ENCODE results near the gene MYO7B.
A peak's percentile ranks its signal among the peaks of the same experiment; 100 is the strongest.
"Not testable (repeated sequence)": the region's sequence is repeated elsewhere in the genome, so short reads cannot be mapped to it uniquely, and the experiment has no call there.

MYO7B gene

DNA sequence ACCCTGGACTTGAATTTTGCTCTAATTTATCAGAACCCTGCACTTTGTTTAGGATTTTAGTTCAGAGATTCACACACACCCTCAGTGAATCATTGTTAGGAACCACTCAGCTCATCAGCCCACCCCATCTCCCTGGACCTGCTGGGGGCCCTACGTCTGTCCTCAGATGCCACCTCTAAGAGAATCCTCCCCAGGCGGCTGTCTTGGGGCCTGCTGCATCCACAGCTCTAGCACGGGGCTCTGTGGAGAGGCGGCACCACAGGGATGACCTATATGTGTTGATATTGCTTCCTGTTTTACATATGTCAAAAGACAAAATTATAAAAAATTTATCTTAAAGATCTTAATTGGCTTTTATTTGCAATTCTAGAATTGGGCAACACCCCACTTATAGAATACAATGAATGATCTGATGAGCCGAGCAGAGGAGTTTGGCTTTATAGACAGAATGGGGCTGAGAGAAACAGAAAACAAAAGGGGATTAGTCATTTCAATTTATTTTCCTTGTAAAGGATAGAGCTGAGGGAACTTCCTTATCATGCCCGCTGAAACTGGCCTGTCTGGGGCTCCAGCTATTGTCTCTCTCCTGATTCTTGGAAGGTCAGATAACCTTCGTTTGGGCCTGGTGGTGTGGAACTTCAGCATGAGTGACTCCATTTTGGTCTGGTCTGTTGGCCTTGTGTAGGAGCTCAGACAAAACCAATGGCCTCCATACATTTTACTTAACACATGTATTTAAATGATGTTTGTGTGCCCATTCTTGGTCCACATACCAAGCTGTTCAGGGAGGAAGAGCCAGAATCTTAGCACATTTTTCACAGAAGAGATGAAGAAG, 1.4 kb downstream of the MYO7B start:
- Histone ChIP-seq H4K5ac (ENCODE audit: low read length) (no peak overlapping the region), H3K4ac (ENCODE audit: low read depth, low read length) (no peak overlapping the region), H2BK5ac (ENCODE audit: low read length) (no peak overlapping the region), H3K4me3 (ENCODE audit: low read length) (no peak overlapping the region), H3K4me1 (ENCODE audit: control insufficient read depth, low read depth, low read length) (peaks cover under 1% of the 10 kb centered on the region), H3K36me3 (ENCODE audit: control insufficient read depth, insufficient read depth, low read length) (no peaks in the 10 kb centered on the region), H2BK120ac (ENCODE audit: low read depth, low read length) (no peak overlapping the region), H2BK15ac (replicated peaks; ENCODE audit: low read depth) (no peak overlapping the region), H3K9ac (ENCODE audit: low read length) (no peak overlapping the region), H3K23ac (ENCODE audit: low read length) (no peak overlapping the region), H2AK5ac (ENCODE audit: low read length) (no peak overlapping the region), H3K27ac (ENCODE audit: low read depth, low read length) (no peak overlapping the region), H3K27me3 (ENCODE audit: insufficient read depth, low read length, poor library complexity) (no peaks in the 10 kb centered on the region), H4K8ac (ENCODE audit: low read depth, low read length) (no peak overlapping the region), H3K79me2 (ENCODE audit: control insufficient read depth, insufficient read depth, low read length) (no peaks in the 10 kb centered on the region), H3K79me1 (ENCODE audit: low read length) (no peaks in the 10 kb centered on the region), H3K18ac (ENCODE audit: low read length) (no peak overlapping the region), H3K56ac (ENCODE audit: low read length) (no peak overlapping the region), H3K4me2 (ENCODE audit: low read length) (no peak overlapping the region)
- WGBS (ENCODE audit: extremely low coverage, insufficient coverage, low lambda C conversion rate), result no CpG with 5 or more reads among the region's 7 CpGs
- no peak for DNase-seq

DNA sequence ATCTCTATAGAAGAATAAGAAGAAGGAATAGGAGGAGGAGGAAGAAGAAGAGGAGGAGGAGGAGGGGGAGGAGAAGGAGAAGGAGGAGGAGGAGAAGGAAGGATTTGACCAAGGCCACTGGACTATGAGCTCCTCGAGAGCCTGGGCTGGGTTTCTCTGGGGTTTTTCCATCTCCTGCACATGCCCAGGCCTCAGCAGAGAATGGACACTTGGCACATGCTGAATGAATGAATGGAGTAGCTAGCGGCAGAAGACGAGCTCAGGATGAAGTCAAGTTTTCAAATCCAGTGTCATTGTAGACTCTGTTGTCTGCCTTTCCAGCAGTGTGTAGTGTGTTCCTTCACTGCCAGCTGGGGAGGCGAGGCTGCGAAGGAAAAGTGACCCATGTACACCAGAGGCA, 2.2 kb downstream of the MYO7B start:
- DNase-seq, result no peak
- Histone ChIP-seq H3K9ac (ENCODE audit: low read length) (no peak overlapping the region), H2BK120ac (ENCODE audit: low read depth, low read length) (no peak overlapping the region), H4K5ac (ENCODE audit: low read length) (no peak overlapping the region), H2AK5ac (ENCODE audit: low read length) (no peak overlapping the region), H3K79me1 (ENCODE audit: low read length) (no peaks in the 10 kb centered on the region), H3K4ac (ENCODE audit: low read depth, low read length) (no peak overlapping the region), H4K8ac (ENCODE audit: low read depth, low read length) (no peak overlapping the region), H3K23ac (ENCODE audit: low read length) (no peak overlapping the region), H3K4me3 (ENCODE audit: low read length) (no peak overlapping the region), H3K79me2 (ENCODE audit: control insufficient read depth, insufficient read depth, low read length) (no peaks in the 10 kb centered on the region), H3K4me1 (ENCODE audit: control insufficient read depth, low read depth, low read length) (peaks cover 3% of the 10 kb centered on the region), H3K18ac (ENCODE audit: low read length) (no peak overlapping the region), H3K36me3 (ENCODE audit: control insufficient read depth, insufficient read depth, low read length) (no peaks in the 10 kb centered on the region), H2BK5ac (ENCODE audit: low read length) (no peak overlapping the region), H2BK15ac (replicated peaks; ENCODE audit: low read depth) (no peak overlapping the region), H3K4me2 (ENCODE audit: low read length) (no peak overlapping the region), H3K56ac (ENCODE audit: low read length) (no peak overlapping the region), H3K27ac (ENCODE audit: low read depth, low read length) (no peak overlapping the region), H3K27me3 (ENCODE audit: insufficient read depth, low read length, poor library complexity) (no peaks in the 10 kb centered on the region)
- no CpG with 5 or more reads among the region's 5 CpGs for WGBS (ENCODE audit: extremely low coverage, insufficient coverage, low lambda C conversion rate)

DNA sequence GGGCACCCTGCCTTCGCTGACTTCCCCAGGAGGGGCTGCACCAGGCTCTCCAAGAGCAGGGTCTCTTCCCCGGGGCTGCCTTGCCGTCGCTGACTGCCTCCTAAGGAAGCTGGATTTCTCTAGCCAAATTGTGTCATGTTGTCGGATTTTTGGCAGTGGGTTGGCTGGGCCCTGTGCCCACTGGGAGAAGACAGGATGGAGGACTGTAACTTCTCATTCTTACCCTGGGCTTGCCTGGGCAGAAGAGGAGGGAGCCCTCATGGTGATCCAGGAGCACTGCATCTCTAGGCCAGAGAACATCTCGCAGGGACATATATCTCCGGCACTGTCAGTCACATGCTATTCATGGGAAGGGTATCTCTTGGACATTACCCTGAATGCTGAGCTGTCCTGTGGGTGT, 6.3 kb downstream of the MYO7B start:
- no peak overlapping the region for H3K23ac ChIP-seq (ENCODE audit: low read length)
- no peaks in the 10 kb centered on the region for H3K27me3 ChIP-seq (ENCODE audit: insufficient read depth, low read length, poor library complexity)
- H4K5ac ChIP-seq (ENCODE audit: low read length), result no peak overlapping the region
- DNase-seq, result no peak
- H2BK5ac ChIP-seq (ENCODE audit: low read length), result peak overlapping the region; percentile 50
- H3K4ac ChIP-seq (ENCODE audit: low read depth, low read length), result no peak overlapping the region
- peak overlapping the region; percentile 94 for H2AK5ac ChIP-seq (ENCODE audit: low read length)
- no CpG with 5 or more reads among the region's 7 CpGs for WGBS (ENCODE audit: extremely low coverage, insufficient coverage, low lambda C conversion rate)
- H3K79me2 ChIP-seq (ENCODE audit: control insufficient read depth, insufficient read depth, low read length), result no peaks in the 10 kb centered on the region
- H3K4me2 ChIP-seq (ENCODE audit: low read length), result no peak overlapping the region
- H2BK120ac ChIP-seq (ENCODE audit: low read depth, low read length), result no peak overlapping the region
- no peaks in the 10 kb centered on the region for H3K79me1 ChIP-seq (ENCODE audit: low read length)
- H3K56ac ChIP-seq (ENCODE audit: low read length), result peak overlapping the region; percentile 37
- no peak overlapping the region for H3K4me3 ChIP-seq (ENCODE audit: low read length)
- no peaks in the 10 kb centered on the region for H3K36me3 ChIP-seq (ENCODE audit: control insufficient read depth, insufficient read depth, low read length)
- no peak overlapping the region for H4K8ac ChIP-seq (ENCODE audit: low read depth, low read length)
- peak overlapping the region; percentile 13 for H3K18ac ChIP-seq (ENCODE audit: low read length)
- no peak overlapping the region for H2BK15ac ChIP-seq (replicated peaks; ENCODE audit: low read depth)
- H3K9ac ChIP-seq (ENCODE audit: low read length), result no peak overlapping the region
- peaks cover 3% of the 10 kb centered on the region for H3K4me1 ChIP-seq (ENCODE audit: control insufficient read depth, low read depth, low read length)
- no peak overlapping the region for H3K27ac ChIP-seq (ENCODE audit: low read depth, low read length)

DNA sequence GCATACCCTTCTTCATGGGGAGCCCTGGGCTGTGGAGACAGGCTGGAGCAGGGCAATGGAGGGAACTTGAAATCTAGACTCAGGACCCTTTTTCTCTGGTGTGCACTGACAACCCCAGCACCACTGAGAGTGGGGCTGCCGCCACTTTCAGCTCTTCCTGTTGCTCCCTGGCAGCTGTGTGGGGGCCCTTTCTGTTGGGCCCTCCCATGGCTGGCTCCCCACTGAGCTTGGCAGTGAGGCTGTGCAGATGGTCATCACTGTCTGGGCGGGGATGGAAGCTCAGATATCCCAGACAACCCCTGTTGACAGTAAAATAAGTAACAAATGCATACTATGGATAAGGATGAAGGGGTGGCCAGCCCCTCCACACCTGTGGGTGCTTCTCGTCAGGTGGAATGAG, 6.7 kb downstream of the MYO7B start:
- no CpG with 5 or more reads among the region's 3 CpGs for WGBS (ENCODE audit: extremely low coverage, insufficient coverage, low lambda C conversion rate)
- no peaks in the 10 kb centered on the region for H3K36me3 ChIP-seq (ENCODE audit: control insufficient read depth, insufficient read depth, low read length)
- peak overlapping the region; percentile 37 for H3K56ac ChIP-seq (ENCODE audit: low read length)
- H4K8ac ChIP-seq (ENCODE audit: low read depth, low read length), result no peak overlapping the region
- no peak overlapping the region for H3K23ac ChIP-seq (ENCODE audit: low read length)
- peak overlapping the region; percentile 13 for H3K18ac ChIP-seq (ENCODE audit: low read length)
- H3K4me2 ChIP-seq (ENCODE audit: low read length), result no peak overlapping the region
- no peak overlapping the region for H2BK120ac ChIP-seq (ENCODE audit: low read depth, low read length)
- H3K9ac ChIP-seq (ENCODE audit: low read length), result no peak overlapping the region
- peak overlapping the region; percentile 50 for H2BK5ac ChIP-seq (ENCODE audit: low read length)
- peak; percentile 17 for DNase-seq
- no peak overlapping the region for H4K5ac ChIP-seq (ENCODE audit: low read length)
- no peak overlapping the region for H3K4me3 ChIP-seq (ENCODE audit: low read length)
- no peak overlapping the region for H3K27ac ChIP-seq (ENCODE audit: low read depth, low read length)
- H3K4me1 ChIP-seq (ENCODE audit: control insufficient read depth, low read depth, low read length), result peaks cover 3% of the 10 kb centered on the region
- H3K79me2 ChIP-seq (ENCODE audit: control insufficient read depth, insufficient read depth, low read length), result no peaks in the 10 kb centered on the region
- H2BK15ac ChIP-seq (replicated peaks; ENCODE audit: low read depth), result no peak overlapping the region
- H3K79me1 ChIP-seq (ENCODE audit: low read length), result no peaks in the 10 kb centered on the region
- no peak overlapping the region for H3K4ac ChIP-seq (ENCODE audit: low read depth, low read length)
- peak overlapping the region; percentile 94 for H2AK5ac ChIP-seq (ENCODE audit: low read length)
- H3K27me3 ChIP-seq (ENCODE audit: insufficient read depth, low read length, poor library complexity), result no peaks in the 10 kb centered on the region

DNA sequence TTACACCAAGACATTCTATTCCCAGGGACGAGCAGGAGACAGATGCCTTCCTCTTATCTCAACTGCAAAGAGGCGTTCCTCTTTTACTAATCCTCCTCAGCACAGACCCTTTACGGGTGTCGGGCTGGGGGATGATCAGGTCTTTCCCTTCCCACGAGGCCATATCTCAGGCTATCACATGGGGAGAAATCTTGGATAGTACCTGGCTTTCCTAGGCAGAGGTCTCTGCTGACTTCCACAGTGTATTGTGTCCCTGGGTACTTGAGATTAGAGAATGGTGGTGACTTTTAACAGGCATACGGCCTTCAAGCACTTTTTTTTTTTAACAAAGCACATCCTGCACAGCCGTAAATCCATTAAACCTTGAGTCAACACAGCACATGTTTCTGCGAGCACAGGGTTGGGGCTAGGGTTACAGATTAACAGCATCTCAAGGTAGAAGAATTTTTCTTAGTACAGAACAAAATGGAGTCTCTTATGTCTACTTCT, 7.6 kb downstream of the MYO7B start:
- H3K79me2 ChIP-seq (ENCODE audit: control insufficient read depth, insufficient read depth, low read length); H3K4me3 ChIP-seq (ENCODE audit: low read length); H3K4ac ChIP-seq (ENCODE audit: low read depth, low read length); H3K4me2 ChIP-seq (ENCODE audit: low read length); H3K4me1 ChIP-seq (ENCODE audit: control insufficient read depth, low read depth, low read length); H2BK15ac ChIP-seq (replicated peaks; ENCODE audit: low read depth); H4K5ac ChIP-seq (ENCODE audit: low read length); H3K27me3 ChIP-seq (ENCODE audit: insufficient read depth, low read length, poor library complexity); H2BK120ac ChIP-seq (ENCODE audit: low read depth, low read length); H3K18ac ChIP-seq (ENCODE audit: low read length); H3K27ac ChIP-seq (ENCODE audit: low read depth, low read length); H3K36me3 ChIP-seq (ENCODE audit: control insufficient read depth, insufficient read depth, low read length); H2BK5ac ChIP-seq (ENCODE audit: low read length); H3K9ac ChIP-seq (ENCODE audit: low read length); H2AK5ac ChIP-seq (ENCODE audit: low read length); H3K23ac ChIP-seq (ENCODE audit: low read length); H3K79me1 ChIP-seq (ENCODE audit: low read length); H4K8ac ChIP-seq (ENCODE audit: low read depth, low read length): not testable (repeated sequence)
- peak; percentile 93 for DNase-seq
- no CpG with 5 or more reads among the region's 8 CpGs for WGBS (ENCODE audit: extremely low coverage, insufficient coverage, low lambda C conversion rate)
- peak overlapping the region; percentile 5 for H3K56ac ChIP-seq (ENCODE audit: low read length)

DNA sequence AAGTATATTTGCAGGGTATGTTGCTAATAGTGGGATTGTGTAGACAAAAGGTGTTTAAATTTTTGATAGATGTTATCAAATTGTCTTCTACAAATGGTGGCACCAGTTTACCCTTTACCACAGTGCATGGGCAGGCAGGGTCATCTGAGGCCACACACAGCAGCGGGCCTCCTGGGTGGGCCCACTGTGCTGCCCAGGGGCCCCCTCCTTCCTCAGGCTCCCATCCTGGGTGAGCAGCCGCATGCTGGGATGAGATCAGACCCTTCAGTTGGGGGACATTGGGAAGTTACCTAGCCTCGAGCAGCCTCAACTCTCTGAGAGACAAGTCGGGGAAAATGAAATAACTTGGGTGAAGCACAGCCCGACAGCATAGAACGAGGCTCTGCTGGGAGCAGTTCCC, 9.7 kb downstream of the MYO7B start:
- no CpG with 5 or more reads among the region's 6 CpGs for WGBS (ENCODE audit: extremely low coverage, insufficient coverage, low lambda C conversion rate)
- H3K36me3 ChIP-seq (ENCODE audit: control insufficient read depth, insufficient read depth, low read length), result no peaks in the 10 kb centered on the region

More for the DNA sequence above, 9.7 kb downstream of the MYO7B start:
- no peaks in the 10 kb centered on the region for H3K79me1 ChIP-seq (ENCODE audit: low read length)
- no peaks in the 10 kb centered on the region for H3K79me2 ChIP-seq (ENCODE audit: control insufficient read depth, insufficient read depth, low read length)
- H3K23ac ChIP-seq (ENCODE audit: low read length), result no peak overlapping the region
- H3K4me1 ChIP-seq (ENCODE audit: control insufficient read depth, low read depth, low read length), result peaks cover 3% of the 10 kb centered on the region
- no peak overlapping the region for H3K18ac ChIP-seq (ENCODE audit: low read length)
- no peak overlapping the region for H3K4me2 ChIP-seq (ENCODE audit: low read length)
- no peak overlapping the region for H4K5ac ChIP-seq (ENCODE audit: low read length)
- no peak overlapping the region for H3K4me3 ChIP-seq (ENCODE audit: low read length)
- H3K27me3 ChIP-seq (ENCODE audit: insufficient read depth, low read length, poor library complexity), result no peaks in the 10 kb centered on the region
- no peak overlapping the region for H4K8ac ChIP-seq (ENCODE audit: low read depth, low read length)
- no peak overlapping the region for H2BK5ac ChIP-seq (ENCODE audit: low read length)
- no peak overlapping the region for H3K27ac ChIP-seq (ENCODE audit: low read depth, low read length)
- H2BK15ac ChIP-seq (replicated peaks; ENCODE audit: low read depth), result no peak overlapping the region
- H3K56ac ChIP-seq (ENCODE audit: low read length), result no peak overlapping the region
- no peak overlapping the region for H3K4ac ChIP-seq (ENCODE audit: low read depth, low read length)
- H2BK120ac ChIP-seq (ENCODE audit: low read depth, low read length), result no peak overlapping the region
- DNase-seq, result no peak
- no peak overlapping the region for H3K9ac ChIP-seq (ENCODE audit: low read length)
- no peak overlapping the region for H2AK5ac ChIP-seq (ENCODE audit: low read length)
